Caco-2 (cell line): ENCODE data around the gene PCID2. TPM values are rescaled to one million over a fixed set of nuclear protein-coding genes. Genes with fewer than 3 reads are reported as not detected.
"Not testable (repeated sequence)": the region's sequence is repeated elsewhere in the genome, so short reads cannot be mapped to it uniquely, and the experiment has no call there.

Experiments used
- Bru-seq: library from RNA; stranded (reverse); fragments of 400-500 nt; gene quantifications from one replicate; lab custom pipeline; 2021; lab: Mats Ljungman, UMichigan
- BruChase-seq, 2 experiments: library from RNA; stranded (reverse); fragments of 400-500 nt; gene quantifications; one replicate each; lab custom pipeline; 2021; lab: Mats Ljungman, UMichigan
- BruUV-seq: library from RNA; stranded (reverse); fragments of 400-500 nt; replicated peaks from 2 replicates; lab custom pipeline; 2021; lab: Mats Ljungman, UMichigan
- CTCF ChIA-PET: fragments of 300-600 bp; sonication (Branson Sonifier 250); formaldehyde crosslinking; loops from one replicate; lab custom pipeline; 2022; ENCODE audit warnings: antibody characterized with exemption; lab: Charles Lee
- POLR2A ChIA-PET: fragments of 300-600 bp; sonication (Branson Sonifier 250); formaldehyde crosslinking; loops from one replicate; lab custom pipeline; 2022; ENCODE audit warnings: antibody characterized with exemption; lab: Charles Lee
- DNase-seq, 2 experiments: peaks; one replicate each; pipeline versions ENCODE4 v3.0.0 to v3.0.0-alpha.2; 2020 to 2022
- H3K27me3 ChIP-seq: replicated peaks from 2 replicates; pipeline ENCODE4 v1.6.0; 2011; ENCODE audit warnings: low read length; ENCODE audit not compliant: control insufficient read depth, insufficient read depth
- H3K36me3 ChIP-seq: 2 replicates; pipeline ENCODE4 v1.5.1; 2011; ENCODE audit warnings: low read length; ENCODE audit not compliant: control insufficient read depth, insufficient read depth
- H3K4me1 ChIP-seq: fragments of 250-450 bp; sonication (Bioruptor Pico); 2 replicates; pipeline ENCODE4 v1.5.1; 2020; ENCODE audit warnings: mild to moderate bottlenecking
- H3K4me3 ChIP-seq: 2 replicates; pipeline ENCODE4 v1.5.1; 2011; ENCODE audit warnings: low read depth, mild to moderate bottlenecking, control low read depth, low read length
- H3K9me3 ChIP-seq: fragments of 250-450 bp; sonication (Bioruptor Pico); 2 replicates; pipeline ENCODE4 v1.5.1; 2020; ENCODE audit warnings: mild to moderate bottlenecking, moderate library complexity
- H3K27ac Mint-ChIP-seq: one replicate; pipeline ENCODE4 v1.8.0; 2022; ENCODE audit warnings: mixed read lengths; ENCODE audit not compliant: unreplicated experiment
- H3K27me3 Mint-ChIP-seq: one replicate; pipeline ENCODE4 v1.8.0; 2022; ENCODE audit warnings: mixed read lengths; ENCODE audit not compliant: insufficient read depth, unreplicated experiment
- H3K36me3 Mint-ChIP-seq: one replicate; pipeline ENCODE4 v1.8.0; 2022; ENCODE audit warnings: mild to moderate bottlenecking, mixed read lengths; ENCODE audit not compliant: insufficient read depth, unreplicated experiment
- H3K4me1 Mint-ChIP-seq: one replicate; pipeline ENCODE4 v1.8.0; 2022; ENCODE audit warnings: low read depth, mixed read lengths; ENCODE audit not compliant: unreplicated experiment
- H3K4me3 Mint-ChIP-seq: one replicate; pipeline ENCODE4 v1.8.0; 2022; ENCODE audit warnings: mild to moderate bottlenecking, moderate library complexity, mixed read lengths; ENCODE audit not compliant: unreplicated experiment
- H3K9me3 Mint-ChIP-seq: one replicate; pipeline ENCODE4 v1.8.0; 2022; ENCODE audit warnings: mixed read lengths; ENCODE audit not compliant: unreplicated experiment
- intact Hi-C: fragments of 100-400 bp; cut with micrococcal nuclease; formaldehyde crosslinking; loops from one replicate; pipeline ENCODE4 v1.10.0; 2022; ENCODE audit not compliant: unreplicated experiment
- long read RNA-seq: library from polyadenylated mRNA; stranded (forward); transcript quantifications from one replicate; pipeline ENCODE4 v2.0.0, GENCODE V29; 2022
- total RNA-seq: library from RNA; stranded (reverse); gene quantifications from 2 replicates; pipeline ENCODE4 v1.2.3, GENCODE V29; 2022
- TF ChIP-seq, protein P1 (sequence below), 2 experiments: fragments of 200-600 bp in 1 of 2; IDR thresholded peaks; 1 replicate in 1 of 2; 2 replicates in 1 of 2; pipeline versions ENCODE4 v1.5.1 to v1.8.0; 2011 to 2022; ENCODE audit warnings: antibody characterized with exemption in 1 of 2, control low read depth in 1 of 2, inconsistent platforms in 1 of 2, low read depth in 1 of 2, low read length in 1 of 2, mild to moderate bottlenecking in 1 of 2, moderate library complexity in 1 of 2; ENCODE audit not compliant: insufficient read depth in 1 of 2, severe bottlenecking in 1 of 2, unreplicated experiment in 1 of 2

Gene PCID2
- total RNA-seq (79.5 and 81.5 TPM in 2 replicates), Bru-seq, nascent RNA (percentile 93 among the genes with signal in this experiment), BruChase-seq, experiment 1, labeled RNA remaining after a 2-hour chase (percentile 95 among the genes with signal in this experiment), BruChase-seq, experiment 2, labeled RNA remaining after a 6-hour chase (percentile 92 among the genes with signal in this experiment)
- long read RNA-seq, full-length matches to known transcripts: 139 of 183 reads
- long read RNA-seq, partial matches to known transcripts: 9 of 183 reads
- long read RNA-seq, other reads (novel, unspliced or antisense): 35 of 183 reads

DNA sequence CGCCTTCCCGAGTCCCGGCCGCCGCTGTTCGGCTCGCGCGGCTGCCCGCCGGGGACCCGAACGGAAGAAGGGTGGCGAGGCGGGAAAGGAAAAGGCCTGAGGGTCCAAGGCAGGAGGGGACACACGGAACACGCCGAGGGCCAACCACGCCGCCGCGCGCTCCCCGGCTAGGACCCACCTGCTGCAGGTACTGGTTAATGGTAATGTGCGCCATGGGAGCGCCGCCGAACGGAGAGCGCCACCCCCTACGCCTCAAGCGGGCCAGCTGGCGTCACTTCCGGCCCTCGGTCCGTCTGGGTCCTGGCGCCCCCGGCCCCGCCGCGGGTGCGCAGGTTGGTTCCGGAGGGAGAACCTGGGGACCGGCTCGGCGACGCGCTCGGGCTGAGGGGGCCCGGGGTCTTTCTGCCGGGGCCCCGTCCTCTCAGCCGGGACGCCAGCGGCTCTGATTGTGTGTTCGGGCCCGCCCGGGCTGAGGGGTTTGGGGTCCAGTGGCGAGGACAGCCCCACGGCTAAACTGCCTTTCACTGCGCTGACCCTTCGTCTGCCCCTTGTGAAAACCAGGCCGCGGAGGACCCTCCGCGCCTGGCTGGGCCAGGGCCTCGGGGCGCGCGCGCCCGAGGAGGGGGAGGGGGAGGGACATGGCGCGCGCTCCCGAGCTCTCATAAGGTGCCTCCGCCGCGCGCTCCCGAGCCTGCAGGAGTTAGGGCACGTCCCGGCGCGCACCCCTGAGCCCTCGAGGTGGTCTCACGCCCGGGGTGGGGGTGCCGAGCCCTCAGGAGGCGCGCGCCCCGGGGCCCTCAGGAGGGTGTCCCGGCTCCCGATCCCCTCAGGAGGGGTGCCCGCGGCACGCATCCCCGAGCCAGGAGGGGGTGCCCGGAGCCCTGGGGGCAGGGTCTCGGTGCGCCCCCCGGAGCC, at the start of gene PCID2:
TSS of gene PCID2 (minus strand) at position 249 of the 915 bp plus-strand sequence. CDS start at position 214, 35 bp downstream.
- ChIA-PET CTCF (no interaction called here), POLR2A (interaction anchor here (0.5 to 1.9 kb wide), 11 partner anchors 8 to 303 kb away, joined by 3 to 9 read pairs (median 4); no protein-coding TSS in a partner anchor)
- no peaks in the 10 kb centered on the region for H3K9me3 ChIP-seq
- Mint-ChIP-seq H3K36me3 (peaks cover 54% of the 10 kb centered on the region), H3K4me3 (peak within 1 kb of the TSS; percentile 76), H3K4me1 (peaks cover 23% of the 10 kb centered on the region), H3K27me3 (no peaks in the 10 kb centered on the region), H3K27ac (peak within 1 kb of the TSS; percentile 37), H3K9me3 (no peaks in the 10 kb centered on the region)
- intact Hi-C loops: loop anchor here (10.0 kb wide), 2 partner anchors 174 to 264 kb away; no protein-coding TSS in a partner anchor
- TF ChIP-seq, protein P1, sequence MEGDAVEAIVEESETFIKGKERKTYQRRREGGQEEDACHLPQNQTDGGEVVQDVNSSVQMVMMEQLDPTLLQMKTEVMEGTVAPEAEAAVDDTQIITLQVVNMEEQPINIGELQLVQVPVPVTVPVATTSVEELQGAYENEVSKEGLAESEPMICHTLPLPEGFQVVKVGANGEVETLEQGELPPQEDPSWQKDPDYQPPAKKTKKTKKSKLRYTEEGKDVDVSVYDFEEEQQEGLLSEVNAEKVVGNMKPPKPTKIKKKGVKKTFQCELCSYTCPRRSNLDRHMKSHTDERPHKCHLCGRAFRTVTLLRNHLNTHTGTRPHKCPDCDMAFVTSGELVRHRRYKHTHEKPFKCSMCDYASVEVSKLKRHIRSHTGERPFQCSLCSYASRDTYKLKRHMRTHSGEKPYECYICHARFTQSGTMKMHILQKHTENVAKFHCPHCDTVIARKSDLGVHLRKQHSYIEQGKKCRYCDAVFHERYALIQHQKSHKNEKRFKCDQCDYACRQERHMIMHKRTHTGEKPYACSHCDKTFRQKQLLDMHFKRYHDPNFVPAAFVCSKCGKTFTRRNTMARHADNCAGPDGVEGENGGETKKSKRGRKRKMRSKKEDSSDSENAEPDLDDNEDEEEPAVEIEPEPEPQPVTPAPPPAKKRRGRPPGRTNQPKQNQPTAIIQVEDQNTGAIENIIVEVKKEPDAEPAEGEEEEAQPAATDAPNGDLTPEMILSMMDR (IDR thresholded peaks at IDR 0.05; ENCODE audit: insufficient read depth in 1 of 2, low read depth in 1 of 2, low read length in 1 of 2, severe bottlenecking in 1 of 2, unreplicated experiment in 1 of 2): no peak
- no TSS peak for BruUV-seq
- peaks cover 4% of the 10 kb centered on the region; the same call in 1 of the 2 replicates for H3K4me1 ChIP-seq
- DNase-seq: peak; percentile 92 to 97
- H3K36me3 ChIP-seq: peaks cover 9% of the 10 kb centered on the region; the same call in 1 of the 2 replicates
- H3K4me3 ChIP-seq: peak within 1 kb of the TSS; percentile 89
- no peaks in the 10 kb centered on the region for H3K27me3 ChIP-seq

DNA sequence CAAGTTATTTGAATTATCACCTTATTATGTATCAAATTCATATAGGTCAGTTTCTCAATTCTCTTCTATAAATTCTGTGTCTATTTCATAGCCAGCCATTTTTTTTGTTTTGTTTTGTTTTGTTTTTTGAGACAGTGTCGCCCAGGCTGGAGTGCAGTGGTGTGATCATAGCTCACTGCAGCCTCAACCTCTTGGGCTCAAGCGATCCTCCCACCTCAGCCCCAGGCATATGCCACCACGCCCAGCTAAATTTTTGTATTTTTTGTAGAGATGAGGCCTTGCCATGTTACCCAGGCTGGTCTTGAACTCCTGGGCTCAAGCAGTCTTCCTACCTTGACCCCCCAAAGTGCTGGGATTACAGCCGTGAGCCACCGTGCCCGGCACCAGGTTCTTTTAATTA, 49.4 kb upstream of the PCID2 start:
- H3K4me1 Mint-ChIP-seq: not testable (repeated sequence)
- H3K36me3 Mint-ChIP-seq: peaks cover 70% of the 10 kb centered on the region

DNA sequence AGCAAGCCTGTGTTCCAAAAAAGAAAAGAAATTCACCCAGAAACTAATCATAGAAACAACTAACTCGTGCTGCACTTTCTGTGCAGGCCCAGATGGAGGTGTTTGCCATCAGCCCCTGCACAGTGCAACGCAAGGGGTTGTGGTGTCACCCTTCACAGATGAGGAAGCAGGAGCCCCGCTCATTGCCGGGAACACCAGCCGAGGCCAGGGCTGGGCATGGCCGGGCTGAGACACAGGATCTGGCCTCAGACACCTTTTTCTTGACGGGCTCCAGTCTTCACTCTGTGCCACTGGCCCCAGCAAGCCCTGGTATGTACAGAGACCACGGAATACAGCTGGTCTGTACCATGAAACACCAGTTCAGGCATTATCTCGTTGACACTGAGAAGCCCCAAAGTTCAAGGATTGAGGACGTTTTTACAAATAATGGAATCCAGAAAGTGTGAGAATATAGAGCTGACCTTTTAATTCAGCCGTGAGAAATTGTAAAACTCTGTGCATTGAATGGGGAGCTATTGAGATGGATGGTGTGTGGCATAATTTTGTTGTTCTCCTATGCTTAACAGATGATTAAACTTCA, 44.1 kb upstream of the PCID2 start:
- Histone ChIP-seq H3K4me3 (no peak overlapping the region), H3K4me1 (no peaks in the 10 kb centered on the region), H3K9me3 (no peaks in the 10 kb centered on the region), H3K36me3 (peaks cover 3% of the 10 kb centered on the region), H3K27me3 (no peaks in the 10 kb centered on the region)
- intact Hi-C loops: no loop called here
- no peaks in the 10 kb centered on the region for H3K4me1 Mint-ChIP-seq
- no peak for DNase-seq
- H3K9me3 Mint-ChIP-seq: no peaks in the 10 kb centered on the region
- no TSS peak for BruUV-seq
- ChIA-PET CTCF (no interaction called here), POLR2A (no interaction called here)
- H3K36me3 Mint-ChIP-seq: peaks cover 75% of the 10 kb centered on the region
- no peak overlapping the region for H3K27ac Mint-ChIP-seq
- no peak overlapping the region for H3K4me3 Mint-ChIP-seq
- H3K27me3 Mint-ChIP-seq: no peaks in the 10 kb centered on the region
- TF ChIP-seq, protein P1 (IDR thresholded peaks at IDR 0.05; ENCODE audit: insufficient read depth in 1 of 2, low read depth in 1 of 2, low read length in 1 of 2, severe bottlenecking in 1 of 2, unreplicated experiment in 1 of 2): no peak

More for the DNA sequence above, 49.4 kb upstream of the PCID2 start:
- BruUV-seq, H3K9me3 Mint-ChIP-seq, CTCF ChIA-PET, DNase-seq, H3K9me3 ChIP-seq, H3K27me3 Mint-ChIP-seq, H3K4me3 ChIP-seq, H3K27me3 ChIP-seq, POLR2A ChIA-PET, H3K4me3 Mint-ChIP-seq, intact Hi-C loops, H3K36me3 ChIP-seq, H3K27ac Mint-ChIP-seq, H3K4me1 ChIP-seq: not testable (repeated sequence)
